ENCODE data around the gene C1QL3. TPM values are rescaled to one million over a fixed set of nuclear protein-coding genes. Genes with fewer than 3 reads are reported as not detected.

The C1QL3 gene
- total RNA-seq, 1 experiment from 2014 or later, result 1.7 TPM

DNA sequence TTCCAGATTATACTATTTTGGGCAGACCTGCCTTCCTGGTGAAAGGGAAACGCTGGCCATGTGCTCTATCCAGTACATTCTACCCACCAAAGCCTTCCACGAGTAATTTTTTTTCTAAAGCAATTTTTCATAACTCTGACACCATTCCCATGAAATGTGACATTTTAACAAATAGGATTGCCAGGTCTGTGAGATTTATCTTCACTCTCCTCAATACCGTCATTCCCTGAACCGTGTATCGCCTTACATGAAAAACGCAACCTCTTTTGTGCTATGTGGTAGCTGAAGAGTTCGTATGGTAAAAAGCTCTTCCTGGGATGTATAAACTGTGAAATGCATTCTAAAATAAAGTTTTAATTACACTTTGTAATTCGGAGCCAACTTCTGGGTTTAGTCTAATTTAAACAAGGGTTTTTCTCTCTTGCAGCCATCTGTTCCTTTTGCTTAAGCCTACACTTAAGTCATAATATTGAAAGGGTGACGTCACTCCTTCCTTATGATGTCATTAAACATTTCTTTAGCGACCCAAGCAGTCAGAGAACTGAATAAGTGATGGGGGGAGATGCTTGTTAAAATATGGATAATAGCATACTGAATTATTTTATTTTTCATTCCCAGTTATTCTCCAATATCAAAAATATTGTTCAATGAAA, 27.7 kb downstream of the C1QL3 start:
- Mint-ChIP-seq H3K27ac (no peak overlapping the region), H3K9me3 (no peaks in the 10 kb centered on the region), H3K36me3 (no peaks in the 10 kb centered on the region), H3K4me3 (no peak overlapping the region), H3K27me3 (ENCODE audit: low read depth) (no peaks in the 10 kb centered on the region), H3K4me1 (no peaks in the 10 kb centered on the region)
- ChIA-PET CTCF (interaction anchor here (0.6 kb wide), 1 partner anchor 25 kb away, joined by 3 read pairs; no protein-coding TSS in a partner anchor), POLR2A (no interaction called here)
- no peak for DNase-seq (ENCODE audit: low spot score)
- no peak for TF ChIP-seq SP1 (CRISPR knock-in tag; conservative IDR thresholded peaks at IDR 0.05)
- TF ChIP-seq, protein P1, sequence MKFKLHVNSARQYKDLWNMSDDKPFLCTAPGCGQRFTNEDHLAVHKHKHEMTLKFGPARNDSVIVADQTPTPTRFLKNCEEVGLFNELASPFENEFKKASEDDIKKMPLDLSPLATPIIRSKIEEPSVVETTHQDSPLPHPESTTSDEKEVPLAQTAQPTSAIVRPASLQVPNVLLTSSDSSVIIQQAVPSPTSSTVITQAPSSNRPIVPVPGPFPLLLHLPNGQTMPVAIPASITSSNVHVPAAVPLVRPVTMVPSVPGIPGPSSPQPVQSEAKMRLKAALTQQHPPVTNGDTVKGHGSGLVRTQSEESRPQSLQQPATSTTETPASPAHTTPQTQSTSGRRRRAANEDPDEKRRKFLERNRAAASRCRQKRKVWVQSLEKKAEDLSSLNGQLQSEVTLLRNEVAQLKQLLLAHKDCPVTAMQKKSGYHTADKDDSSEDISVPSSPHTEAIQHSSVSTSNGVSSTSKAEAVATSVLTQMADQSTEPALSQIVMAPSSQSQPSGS (CRISPR knock-in tag; IDR thresholded peaks at IDR 0.05; ENCODE audit: borderline replicate concordance, low read depth), result no peak
- TF ChIP-seq EMX1 (CRISPR knock-in tag; IDR thresholded peaks at IDR 0.05), result no peak
- TF ChIP-seq, protein P2, sequence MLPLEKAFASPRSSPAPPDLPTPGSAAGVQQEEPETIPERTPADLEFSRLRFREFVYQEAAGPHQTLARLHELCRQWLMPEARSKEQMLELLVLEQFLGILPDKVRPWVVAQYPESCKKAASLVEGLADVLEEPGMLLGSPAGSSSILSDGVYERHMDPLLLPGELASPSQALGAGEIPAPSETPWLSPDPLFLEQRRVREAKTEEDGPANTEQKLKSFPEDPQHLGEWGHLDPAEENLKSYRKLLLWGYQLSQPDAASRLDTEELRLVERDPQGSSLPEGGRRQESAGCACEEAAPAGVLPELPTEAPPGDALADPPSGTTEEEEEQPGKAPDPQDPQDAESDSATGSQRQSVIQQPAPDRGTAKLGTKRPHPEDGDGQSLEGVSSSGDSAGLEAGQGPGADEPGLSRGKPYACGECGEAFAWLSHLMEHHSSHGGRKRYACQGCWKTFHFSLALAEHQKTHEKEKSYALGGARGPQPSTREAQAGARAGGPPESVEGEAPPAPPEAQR (CRISPR knock-in tag; IDR thresholded peaks at IDR 0.05), result no peak
- no peak for TF ChIP-seq ZNF121 (CRISPR knock-in tag; IDR thresholded peaks at IDR 0.05)
- TF ChIP-seq, protein P3, sequence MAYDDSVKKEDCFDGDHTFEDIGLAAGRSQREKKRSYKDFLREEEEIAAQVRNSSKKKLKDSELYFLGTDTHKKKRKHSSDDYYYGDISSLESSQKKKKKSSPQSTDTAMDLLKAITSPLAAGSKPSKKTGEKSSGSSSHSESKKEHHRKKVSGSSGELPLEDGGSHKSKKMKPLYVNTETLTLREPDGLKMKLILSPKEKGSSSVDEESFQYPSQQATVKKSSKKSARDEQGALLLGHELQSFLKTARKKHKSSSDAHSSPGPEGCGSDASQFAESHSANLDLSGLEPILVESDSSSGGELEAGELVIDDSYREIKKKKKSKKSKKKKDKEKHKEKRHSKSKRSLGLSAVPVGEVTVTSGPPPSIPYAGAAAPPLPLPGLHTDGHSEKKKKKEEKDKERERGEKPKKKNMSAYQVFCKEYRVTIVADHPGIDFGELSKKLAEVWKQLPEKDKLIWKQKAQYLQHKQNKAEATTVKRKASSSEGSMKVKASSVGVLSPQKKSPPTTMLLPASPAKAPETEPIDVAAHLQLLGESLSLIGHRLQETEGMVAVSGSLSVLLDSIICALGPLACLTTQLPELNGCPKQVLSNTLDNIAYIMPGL (CRISPR knock-in tag; IDR thresholded peaks at IDR 0.05), result no peak
- no peak for TF ChIP-seq IRF2 (CRISPR knock-in tag; IDR thresholded peaks at IDR 0.05; ENCODE audit: borderline replicate concordance, low read depth)
- TF ChIP-seq ATF1 (CRISPR knock-in tag; IDR thresholded peaks at IDR 0.05), result no peak
- no peak for TF ChIP-seq NFYB (CRISPR knock-in tag; conservative IDR thresholded peaks at IDR 0.05; ENCODE audit: low read depth)
- no peak for TF ChIP-seq TCF7 (CRISPR knock-in tag; IDR thresholded peaks at IDR 0.05; ENCODE audit: low read depth)
- TF ChIP-seq, protein P4, sequence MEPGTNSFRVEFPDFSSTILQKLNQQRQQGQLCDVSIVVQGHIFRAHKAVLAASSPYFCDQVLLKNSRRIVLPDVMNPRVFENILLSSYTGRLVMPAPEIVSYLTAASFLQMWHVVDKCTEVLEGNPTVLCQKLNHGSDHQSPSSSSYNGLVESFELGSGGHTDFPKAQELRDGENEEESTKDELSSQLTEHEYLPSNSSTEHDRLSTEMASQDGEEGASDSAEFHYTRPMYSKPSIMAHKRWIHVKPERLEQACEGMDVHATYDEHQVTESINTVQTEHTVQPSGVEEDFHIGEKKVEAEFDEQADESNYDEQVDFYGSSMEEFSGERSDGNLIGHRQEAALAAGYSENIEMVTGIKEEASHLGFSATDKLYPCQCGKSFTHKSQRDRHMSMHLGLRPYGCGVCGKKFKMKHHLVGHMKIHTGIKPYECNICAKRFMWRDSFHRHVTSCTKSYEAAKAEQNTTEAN (CRISPR knock-in tag; IDR thresholded peaks at IDR 0.05), result no peak
- TF ChIP-seq JAZF1 (CRISPR knock-in tag; IDR thresholded peaks at IDR 0.05), result no peak
- TF ChIP-seq, protein P5, sequence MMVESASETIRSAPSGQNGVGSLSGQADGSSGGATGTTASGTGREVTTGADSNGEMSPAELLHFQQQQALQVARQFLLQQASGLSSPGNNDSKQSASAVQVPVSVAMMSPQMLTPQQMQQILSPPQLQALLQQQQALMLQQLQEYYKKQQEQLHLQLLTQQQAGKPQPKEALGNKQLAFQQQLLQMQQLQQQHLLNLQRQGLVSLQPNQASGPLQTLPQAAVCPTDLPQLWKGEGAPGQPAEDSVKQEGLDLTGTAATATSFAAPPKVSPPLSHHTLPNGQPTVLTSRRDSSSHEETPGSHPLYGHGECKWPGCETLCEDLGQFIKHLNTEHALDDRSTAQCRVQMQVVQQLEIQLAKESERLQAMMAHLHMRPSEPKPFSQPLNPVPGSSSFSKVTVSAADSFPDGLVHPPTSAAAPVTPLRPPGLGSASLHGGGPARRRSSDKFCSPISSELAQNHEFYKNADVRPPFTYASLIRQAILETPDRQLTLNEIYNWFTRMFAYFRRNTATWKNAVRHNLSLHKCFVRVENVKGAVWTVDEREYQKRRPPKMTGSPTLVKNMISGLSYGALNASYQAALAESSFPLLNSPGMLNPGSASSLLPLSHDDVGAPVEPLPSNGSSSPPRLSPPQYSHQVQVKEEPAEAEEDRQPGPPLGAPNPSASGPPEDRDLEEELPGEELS (CRISPR knock-in tag; IDR thresholded peaks at IDR 0.05), result no peak
- no peak for TF ChIP-seq MXD4 (CRISPR knock-in tag; IDR thresholded peaks at IDR 0.05; ENCODE audit: borderline replicate concordance)
- no peak for TF ChIP-seq ZNF396 (CRISPR knock-in tag; IDR thresholded peaks at IDR 0.05; ENCODE audit: borderline replicate concordance)
- no peak for ATAC-seq

DNA sequence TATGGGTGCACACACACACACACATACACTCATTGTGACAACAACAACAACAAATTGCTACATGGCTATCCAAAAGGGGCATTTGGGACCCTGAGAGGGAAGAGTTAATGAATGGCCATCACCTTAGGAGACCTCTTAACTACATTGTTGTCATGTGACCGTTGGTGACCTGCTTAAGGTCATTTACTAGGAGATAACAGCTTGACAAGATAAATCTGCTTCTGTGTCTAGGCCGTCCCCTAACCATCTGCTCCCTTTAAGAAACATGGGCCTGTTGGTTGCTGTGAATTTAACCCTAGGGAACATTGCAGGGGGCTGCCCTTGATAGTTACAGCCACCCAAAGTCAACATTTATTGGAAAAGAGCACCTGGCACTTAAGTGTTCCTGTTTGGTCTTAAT, 29.7 kb downstream of the C1QL3 start:
- ChIA-PET CTCF (no interaction called here), POLR2A (no interaction called here)
- H3K27ac Mint-ChIP-seq, result no peak overlapping the region
- TF ChIP-seq RORB (CRISPR knock-in tag; IDR thresholded peaks at IDR 0.05) (no peak), GRHL2 (CRISPR knock-in tag; IDR thresholded peaks at IDR 0.05; ENCODE audit: insufficient replicate concordance, severe bottlenecking) (no peak), PRRX2 (CRISPR knock-in tag; IDR thresholded peaks at IDR 0.05) (no peak), MYBL2 (CRISPR knock-in tag; IDR thresholded peaks at IDR 0.05) (no peak), SOX15 (CRISPR knock-in tag; IDR thresholded peaks at IDR 0.05) (no peak), ATF1 (CRISPR knock-in tag; IDR thresholded peaks at IDR 0.05) (no peak), ETV6 (CRISPR knock-in tag; IDR thresholded peaks at IDR 0.05) (no peak)
- TF ChIP-seq, protein P6, sequence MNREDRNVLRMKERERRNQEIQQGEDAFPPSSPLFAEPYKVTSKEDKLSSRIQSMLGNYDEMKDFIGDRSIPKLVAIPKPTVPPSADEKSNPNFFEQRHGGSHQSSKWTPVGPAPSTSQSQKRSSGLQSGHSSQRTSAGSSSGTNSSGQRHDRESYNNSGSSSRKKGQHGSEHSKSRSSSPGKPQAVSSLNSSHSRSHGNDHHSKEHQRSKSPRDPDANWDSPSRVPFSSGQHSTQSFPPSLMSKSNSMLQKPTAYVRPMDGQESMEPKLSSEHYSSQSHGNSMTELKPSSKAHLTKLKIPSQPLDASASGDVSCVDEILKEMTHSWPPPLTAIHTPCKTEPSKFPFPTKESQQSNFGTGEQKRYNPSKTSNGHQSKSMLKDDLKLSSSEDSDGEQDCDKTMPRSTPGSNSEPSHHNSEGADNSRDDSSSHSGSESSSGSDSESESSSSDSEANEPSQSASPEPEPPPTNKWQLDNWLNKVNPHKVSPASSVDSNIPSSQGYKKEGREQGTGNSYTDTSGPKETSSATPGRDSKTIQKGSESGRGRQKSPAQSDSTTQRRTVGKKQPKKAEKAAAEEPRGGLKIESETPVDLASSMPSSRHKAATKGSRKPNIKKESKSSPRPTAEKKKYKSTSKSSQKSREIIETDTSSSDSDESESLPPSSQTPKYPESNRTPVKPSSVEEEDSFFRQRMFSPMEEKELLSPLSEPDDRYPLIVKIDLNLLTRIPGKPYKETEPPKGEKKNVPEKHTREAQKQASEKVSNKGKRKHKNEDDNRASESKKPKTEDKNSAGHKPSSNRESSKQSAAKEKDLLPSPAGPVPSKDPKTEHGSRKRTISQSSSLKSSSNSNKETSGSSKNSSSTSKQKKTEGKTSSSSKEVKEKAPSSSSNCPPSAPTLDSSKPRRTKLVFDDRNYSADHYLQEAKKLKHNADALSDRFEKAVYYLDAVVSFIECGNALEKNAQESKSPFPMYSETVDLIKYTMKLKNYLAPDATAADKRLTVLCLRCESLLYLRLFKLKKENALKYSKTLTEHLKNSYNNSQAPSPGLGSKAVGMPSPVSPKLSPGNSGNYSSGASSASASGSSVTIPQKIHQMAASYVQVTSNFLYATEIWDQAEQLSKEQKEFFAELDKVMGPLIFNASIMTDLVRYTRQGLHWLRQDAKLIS (CRISPR knock-in tag; IDR thresholded peaks at IDR 0.05; ENCODE audit: borderline replicate concordance), result no peak
- H3K27me3 Mint-ChIP-seq (ENCODE audit: low read depth), result no peaks in the 10 kb centered on the region
- H3K36me3 Mint-ChIP-seq, result no peaks in the 10 kb centered on the region
- DNase-seq (ENCODE audit: low spot score), result no peak
- no peaks in the 10 kb centered on the region for H3K9me3 Mint-ChIP-seq
- H3K4me1 Mint-ChIP-seq, result no peaks in the 10 kb centered on the region
- no peak overlapping the region for H3K4me3 Mint-ChIP-seq
- no peak for ATAC-seq
